ENCODE measurements around the gene DDAH1. TPM values are rescaled to one million over a fixed set of nuclear protein-coding genes. Genes with fewer than 3 reads are reported as not detected.
A peak's percentile ranks its signal among the peaks of the same experiment; 100 is the strongest.

Gene DDAH1
- polyA plus RNA-seq, 12 donors = 34.1 to 108 (median 60.1) TPM

- no peak for DNase-seq
These were observed 187.8 kb downstream of the DDAH1 start for GRCh38 chr1:85276978-85277639.

- peak; percentile 98 for DNase-seq
These were observed 188.6 kb downstream of the DDAH1 start, which contains the start of gene BCL10 for GRCh38 chr1:85276215-85276977. Gene BCL10 (minus strand): TSS chr1:85276632. CDS start chr1:85276352, 280 bp downstream.

GRCh38 chr1:85275701-85276214 lies 189.2 kb downstream of the DDAH1 start:
- no peak for DNase-seq

GRCh38 chr1:85274969-85275453 lies 189.9 kb downstream of the DDAH1 start:
- no peak for DNase-seq

GRCh38 chr1:85273397-85273796 lies 191.6 kb downstream of the DDAH1 start:
- DNase-seq = no peak

GRCh38 chr1:85268801-85269585 lies 196.0 kb downstream of the DDAH1 start:
- DNase-seq = no peak

Other genes starting within 250 kb of the DDAH1 start
- gene C1orf52, start 205.5 kb downstream of the DDAH1 start, polyA plus RNA-seq (ENCODE audit: insufficient read length in 12 of 12) = 10 to 100 TPM in 11 of 12 donors, not detected in 1; 22.1 to 33.0 (median 28.9) TPM
- gene BCL10, start 188.5 kb downstream of the DDAH1 start, polyA plus RNA-seq (ENCODE audit: insufficient read length in 12 of 12) = 10 to 100 TPM in 11 of 12 donors, not detected in 1; 12.0 to 19.6 (median 14.7) TPM
- gene CCN1, start 115.6 kb upstream of the DDAH1 start, polyA plus RNA-seq (ENCODE audit: insufficient read length in 12 of 12) = 100 to 1,000 TPM in 3 of 12 donors, 10 to 100 TPM in 8, not detected in 1; 18.3 to 317 (median 75.6) TPM
- gene ZNHIT6, start 243.3 kb upstream of the DDAH1 start, polyA plus RNA-seq (ENCODE audit: insufficient read length in 12 of 12) = 10 to 100 TPM in 11 of 12 donors, not detected in 1; 17.2 to 27.8 (median 21.1) TPM